Neuron (in vitro differentiated cells): ENCODE results near the gene MOB3B.

Experiments
- H2AFZ ChIP-seq: one replicate; pipeline ENCODE4 v1.6.1; 2013; ENCODE audit warnings: low read depth, mild to moderate bottlenecking, inconsistent platforms, low read length, moderate library complexity
- H3K27me3 ChIP-seq: one replicate; pipeline ENCODE4 v1.6.1; 2013; ENCODE audit warnings: low read length; ENCODE audit not compliant: insufficient read depth
- H3K36me3 ChIP-seq: one replicate; pipeline ENCODE4 v1.6.1; 2013; ENCODE audit warnings: low read length; ENCODE audit not compliant: insufficient read depth
- H3K4me1 ChIP-seq: one replicate; pipeline ENCODE4 v1.6.1; 2013; ENCODE audit warnings: low read length; ENCODE audit not compliant: insufficient read depth
- H3K4me3 ChIP-seq: 2 replicates; pipeline ENCODE4 v1.5.1; 2013; ENCODE audit warnings: mild to moderate bottlenecking, low read length, moderate library complexity
- H3K9me3 ChIP-seq: one replicate; pipeline ENCODE4 v1.6.1; 2013; ENCODE audit warnings: low read length

The MOB3B gene

GRCh38 chr9:27402626-27403025 is 127.0 kb downstream of the MOB3B start:
- Histone ChIP-seq H3K9me3 (no peaks in the 10 kb centered on the region), H3K4me3 (no peak overlapping the region), H3K4me1 (no peaks in the 10 kb centered on the region), H3K36me3 (no peaks in the 10 kb centered on the region), H2AFZ (no peak overlapping the region), H3K27me3 (no peaks in the 10 kb centered on the region)

DNA sequence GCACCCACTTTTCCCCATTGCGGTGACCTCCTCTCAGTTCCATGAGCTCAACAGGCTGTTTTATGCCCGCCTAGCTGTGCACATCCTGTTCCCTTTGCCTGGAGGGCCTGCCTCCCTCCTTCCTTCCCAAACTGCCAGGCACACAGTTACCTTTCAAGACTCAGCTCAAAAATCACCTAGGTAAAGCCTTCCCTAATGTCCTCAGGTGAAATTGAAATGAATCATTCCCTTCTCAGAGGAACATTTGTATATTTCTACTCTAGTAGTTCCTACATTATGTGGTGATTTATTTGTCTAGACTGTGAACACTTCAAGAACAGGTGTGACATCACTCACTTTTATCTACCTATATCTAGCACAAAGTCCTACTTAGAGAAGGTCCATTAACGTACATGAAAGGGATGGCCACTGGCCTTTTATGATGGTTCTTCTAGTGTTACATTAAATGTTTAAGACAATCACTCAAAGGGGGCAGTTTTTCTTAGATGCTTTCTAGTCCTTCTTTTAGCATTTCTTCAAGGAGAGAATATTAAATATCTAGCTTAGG is 129.2 kb downstream of the MOB3B start:
- Histone ChIP-seq H3K27me3 (no peaks in the 10 kb centered on the region), H2AFZ (no peak overlapping the region), H3K36me3 (no peaks in the 10 kb centered on the region), H3K9me3 (no peaks in the 10 kb centered on the region), H3K4me1 (peaks cover 5% of the 10 kb centered on the region), H3K4me3 (no peak overlapping the region)

DNA sequence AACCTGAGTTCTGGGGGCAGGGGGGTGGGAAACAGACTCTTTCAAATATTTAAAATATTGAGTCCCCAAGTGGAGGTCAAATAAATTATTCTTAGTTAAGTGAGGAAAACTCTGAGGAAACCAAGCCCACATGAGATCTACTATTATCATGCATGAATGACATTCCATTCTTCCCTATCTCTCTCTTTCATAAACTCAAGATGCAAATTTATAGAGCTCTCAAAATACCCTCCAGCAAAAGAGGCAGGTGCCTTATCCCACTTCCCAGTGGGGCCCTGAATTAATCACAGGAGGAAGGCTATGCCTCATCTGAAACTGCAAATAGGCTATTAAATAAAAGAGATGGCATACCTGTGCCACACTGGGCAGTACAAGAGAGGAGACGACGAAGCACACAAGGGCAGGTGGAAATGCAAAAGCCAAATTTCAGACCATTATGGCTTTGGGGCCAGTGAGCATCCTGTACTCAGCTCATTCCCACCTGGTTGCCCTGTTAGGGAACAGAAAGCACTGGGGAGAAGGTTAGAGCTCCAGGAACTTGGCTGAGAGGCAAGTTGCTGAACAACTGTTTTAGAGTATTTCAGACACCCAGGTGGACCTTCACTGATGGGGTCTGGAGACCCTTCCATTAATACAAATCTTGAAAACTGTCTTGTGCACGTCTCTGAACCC is 130.5 kb downstream of the MOB3B start:
- no peak overlapping the region for H2AFZ ChIP-seq
- peaks cover 16% of the 10 kb centered on the region for H3K4me1 ChIP-seq
- H3K27me3 ChIP-seq, result no peaks in the 10 kb centered on the region
- no peaks in the 10 kb centered on the region for H3K9me3 ChIP-seq
- no peak overlapping the region for H3K4me3 ChIP-seq
- no peaks in the 10 kb centered on the region for H3K36me3 ChIP-seq

GRCh38 chr9:27396495-27396894 is 133.1 kb downstream of the MOB3B start:
- H3K9me3 ChIP-seq, result no peaks in the 10 kb centered on the region
- H3K36me3 ChIP-seq, result no peaks in the 10 kb centered on the region
- H3K4me1 ChIP-seq, result peaks cover 16% of the 10 kb centered on the region
- no peaks in the 10 kb centered on the region for H3K27me3 ChIP-seq
- H2AFZ ChIP-seq, result no peak overlapping the region
- no peak overlapping the region for H3K4me3 ChIP-seq

DNA sequence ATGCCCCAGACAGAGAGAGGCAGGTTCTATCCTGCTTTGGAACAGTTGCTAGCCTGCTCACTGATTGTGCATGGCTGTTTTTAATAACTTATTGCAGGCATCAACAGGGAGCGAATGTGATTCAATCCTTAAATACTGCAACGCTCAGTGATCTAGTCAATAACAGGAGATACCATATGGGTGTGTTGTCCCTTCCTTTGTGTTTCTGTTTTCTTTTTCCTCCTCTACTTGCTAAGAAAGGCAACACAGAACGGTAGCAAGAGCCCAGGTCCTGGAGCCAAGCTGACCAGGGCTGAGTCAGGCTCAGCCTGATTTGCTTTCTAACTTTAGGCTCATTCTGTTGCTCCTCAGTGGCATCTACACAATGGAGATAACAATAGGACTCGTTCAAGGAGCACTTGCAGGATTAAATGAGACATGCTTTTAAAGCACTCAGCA is 134.1 kb downstream of the MOB3B start:
- no peaks in the 10 kb centered on the region for H3K27me3 ChIP-seq
- H3K4me1 ChIP-seq, result peaks cover 16% of the 10 kb centered on the region
- no peaks in the 10 kb centered on the region for H3K9me3 ChIP-seq

GRCh38 chr9:27394826-27395201 is 134.8 kb downstream of the MOB3B start:
- H3K27me3 ChIP-seq, result no peaks in the 10 kb centered on the region
- no peaks in the 10 kb centered on the region for H3K36me3 ChIP-seq
- no peak overlapping the region for H2AFZ ChIP-seq

More for the DNA sequence above, 134.1 kb downstream of the MOB3B start:
- H2AFZ ChIP-seq, result no peak overlapping the region
- H3K4me3 ChIP-seq, result no peak overlapping the region
- H3K36me3 ChIP-seq, result no peaks in the 10 kb centered on the region

DNA sequence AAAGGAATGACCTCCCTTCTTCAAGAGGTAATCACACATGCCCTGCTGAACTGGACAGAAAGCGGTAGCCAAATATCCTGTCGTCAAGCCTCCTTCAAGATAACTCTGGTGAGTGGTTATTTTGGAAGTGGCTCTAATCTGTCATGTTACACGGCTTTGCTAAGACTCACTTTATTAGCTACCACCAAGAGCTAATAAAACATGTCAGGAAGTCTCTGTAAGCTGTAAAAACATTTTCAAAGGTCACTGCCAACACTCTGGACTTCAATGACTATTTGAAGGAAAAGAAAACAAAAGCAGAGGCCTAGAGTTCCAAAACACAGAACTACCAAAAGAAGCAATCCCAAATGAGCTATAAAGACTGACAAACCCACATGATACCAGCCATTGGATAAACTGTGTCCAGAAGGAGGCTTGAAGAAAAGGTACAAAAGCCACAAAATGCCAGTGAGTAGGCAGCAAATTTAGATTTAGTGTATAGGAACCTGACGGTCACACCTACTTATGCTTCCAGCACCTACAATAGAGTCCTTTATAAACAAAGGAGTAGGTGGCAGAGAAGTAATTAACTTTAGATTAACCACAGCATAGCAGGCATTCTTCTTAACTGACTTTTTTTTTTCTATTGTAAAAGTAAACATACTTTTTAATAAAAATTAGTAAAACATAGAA is 135.3 kb downstream of the MOB3B start:
- no peak overlapping the region for H3K4me3 ChIP-seq
- H3K27me3 ChIP-seq, result no peaks in the 10 kb centered on the region
- H3K9me3 ChIP-seq, result no peaks in the 10 kb centered on the region
- H2AFZ ChIP-seq, result no peak overlapping the region
- no peaks in the 10 kb centered on the region for H3K36me3 ChIP-seq
- H3K4me1 ChIP-seq, result peaks cover 16% of the 10 kb centered on the region

More at GRCh38 chr9:27394826-27395201, 134.8 kb downstream of the MOB3B start:
- Histone ChIP-seq H3K4me1 (peaks cover 16% of the 10 kb centered on the region), H3K4me3 (no peak overlapping the region), H3K9me3 (no peaks in the 10 kb centered on the region)

GRCh38 chr9:27393054-27393846 is 136.4 kb downstream of the MOB3B start:
- H3K4me1 ChIP-seq, result peaks cover 16% of the 10 kb centered on the region
- H3K36me3 ChIP-seq, result no peaks in the 10 kb centered on the region
- H3K4me3 ChIP-seq, result no peak overlapping the region
- H3K27me3 ChIP-seq, result no peaks in the 10 kb centered on the region
- H3K9me3 ChIP-seq, result no peaks in the 10 kb centered on the region
- no peak overlapping the region for H2AFZ ChIP-seq

DNA sequence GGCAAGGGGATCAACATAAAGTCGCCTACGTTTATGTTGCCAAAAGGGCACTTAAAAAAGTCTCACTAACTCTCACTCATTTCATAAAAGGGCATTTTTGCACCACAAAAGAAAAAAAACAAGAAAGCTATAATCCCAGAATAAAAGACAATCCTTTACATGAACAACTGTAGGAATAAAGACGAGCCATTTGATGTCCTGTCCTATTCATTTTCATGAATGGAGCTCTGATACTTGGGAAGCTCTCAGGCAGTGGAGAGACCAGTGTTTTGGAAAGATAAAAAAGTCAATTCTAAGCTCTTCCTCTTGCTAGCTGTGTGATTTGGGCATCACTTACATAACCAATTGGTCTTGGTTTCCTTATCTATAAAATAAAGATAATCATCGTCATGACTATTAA is 137.2 kb downstream of the MOB3B start:
- Histone ChIP-seq H3K27me3 (no peaks in the 10 kb centered on the region), H3K9me3 (no peaks in the 10 kb centered on the region), H3K36me3 (no peaks in the 10 kb centered on the region), H3K4me1 (peaks cover 16% of the 10 kb centered on the region), H2AFZ (no peak overlapping the region), H3K4me3 (no peak overlapping the region)

DNA sequence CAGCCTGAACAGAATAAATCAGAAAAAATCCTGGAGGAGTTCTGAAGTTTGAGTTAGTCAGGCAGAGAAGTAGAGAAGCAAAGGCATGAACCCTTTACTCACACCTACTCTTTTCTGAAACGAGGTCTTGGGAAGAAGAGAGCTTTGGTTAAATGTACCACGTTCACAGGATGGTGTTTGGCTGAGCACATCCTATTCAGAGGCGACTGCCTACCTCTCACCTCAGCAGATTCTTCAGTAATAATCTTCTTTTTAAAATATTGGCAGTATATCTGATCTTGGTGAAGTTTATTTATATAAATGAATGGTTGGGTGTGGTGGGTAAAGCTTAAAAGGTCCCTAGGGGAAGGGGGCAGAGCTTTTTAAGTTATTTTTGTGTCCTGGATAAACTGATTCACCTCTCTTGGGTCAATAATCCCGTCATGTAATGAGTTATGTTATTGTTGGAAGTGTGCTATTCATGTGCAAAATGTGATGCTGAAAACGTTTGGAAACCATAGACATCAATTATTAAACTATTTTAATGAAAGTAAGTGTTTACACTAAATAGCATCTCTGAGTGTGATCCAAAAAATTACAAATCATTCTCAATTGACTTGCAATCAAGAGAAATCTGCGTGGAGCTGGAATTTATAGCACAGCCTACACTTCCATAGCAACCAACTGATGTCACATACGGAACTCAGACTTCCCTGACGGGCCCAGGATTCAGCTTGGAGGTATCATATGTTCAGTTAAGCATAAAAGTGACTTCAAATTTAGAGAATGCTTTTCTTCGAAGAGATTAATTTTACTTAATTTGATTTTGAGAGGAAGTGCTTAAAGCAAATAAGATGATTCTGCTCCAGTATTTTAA is 138.3 kb downstream of the MOB3B start:
- Histone ChIP-seq H2AFZ (no peak overlapping the region), H3K9me3 (no peaks in the 10 kb centered on the region), H3K4me1 (peaks cover 16% of the 10 kb centered on the region), H3K4me3 (no peak overlapping the region), H3K36me3 (no peaks in the 10 kb centered on the region), H3K27me3 (no peaks in the 10 kb centered on the region)

- H3K27me3 ChIP-seq, result no peaks in the 10 kb centered on the region
- H3K9me3 ChIP-seq, result no peaks in the 10 kb centered on the region
- H3K4me3 ChIP-seq, result no peak overlapping the region
These were observed 141.5 kb downstream of the MOB3B start for GRCh38 chr9:27388150-27388549.

DNA sequence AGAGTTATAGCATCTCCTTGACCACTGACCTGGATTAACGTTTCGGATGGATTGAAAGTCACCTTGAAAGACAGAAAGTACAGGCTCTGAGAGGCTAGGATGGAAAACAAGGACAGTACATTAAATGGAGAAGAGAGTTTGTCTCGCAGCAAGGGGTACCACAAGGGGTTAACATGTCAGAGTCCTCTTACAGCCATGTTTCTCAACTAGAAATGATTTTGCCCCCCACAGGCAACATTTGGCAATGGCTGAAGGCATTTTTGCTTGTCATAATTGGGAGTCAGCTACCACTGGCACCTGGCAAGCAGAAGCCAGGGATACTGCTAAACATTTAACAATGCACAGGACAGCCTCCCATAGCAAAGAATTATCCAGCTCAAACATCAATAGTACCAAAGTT is 141.9 kb downstream of the MOB3B start:
- no peak overlapping the region for H2AFZ ChIP-seq
- no peaks in the 10 kb centered on the region for H3K36me3 ChIP-seq
- H3K27me3 ChIP-seq, result no peaks in the 10 kb centered on the region
- H3K4me1 ChIP-seq, result no peaks in the 10 kb centered on the region
- no peak overlapping the region for H3K4me3 ChIP-seq
- no peaks in the 10 kb centered on the region for H3K9me3 ChIP-seq

More at GRCh38 chr9:27388150-27388549, 141.5 kb downstream of the MOB3B start:
- Histone ChIP-seq H2AFZ (no peak overlapping the region), H3K36me3 (no peaks in the 10 kb centered on the region), H3K4me1 (no peaks in the 10 kb centered on the region)
